T-helper 9 cell (primary cell): Measurements from ENCODE around the gene COPS7A.

Experiments used
- DNase-seq: peaks from one replicate; pipeline ENCODE4 v3.0.0-alpha.2; 2020

Gene COPS7A

DNA sequence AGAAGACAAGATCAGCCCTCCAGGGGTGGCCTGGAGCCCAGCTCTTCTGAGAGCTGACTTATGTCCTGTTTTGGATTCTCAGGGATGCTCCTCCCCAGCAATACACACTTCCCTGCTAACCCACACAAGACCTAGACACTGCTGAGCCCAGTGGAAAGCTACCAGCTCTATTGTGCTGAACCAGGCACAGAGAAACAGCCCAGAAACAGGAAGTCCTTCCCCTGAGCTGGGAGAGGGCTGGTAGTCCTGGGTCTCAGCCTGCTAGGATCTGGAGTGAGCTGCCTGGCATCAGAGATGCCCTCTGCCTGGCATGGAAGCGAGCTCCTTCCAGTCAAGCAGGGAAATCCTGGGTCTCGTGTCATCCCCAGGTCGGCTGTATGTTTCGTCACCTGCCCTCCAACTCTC, 47.2 kb downstream of the COPS7A start:
- DNase-seq, result no peak

DNA sequence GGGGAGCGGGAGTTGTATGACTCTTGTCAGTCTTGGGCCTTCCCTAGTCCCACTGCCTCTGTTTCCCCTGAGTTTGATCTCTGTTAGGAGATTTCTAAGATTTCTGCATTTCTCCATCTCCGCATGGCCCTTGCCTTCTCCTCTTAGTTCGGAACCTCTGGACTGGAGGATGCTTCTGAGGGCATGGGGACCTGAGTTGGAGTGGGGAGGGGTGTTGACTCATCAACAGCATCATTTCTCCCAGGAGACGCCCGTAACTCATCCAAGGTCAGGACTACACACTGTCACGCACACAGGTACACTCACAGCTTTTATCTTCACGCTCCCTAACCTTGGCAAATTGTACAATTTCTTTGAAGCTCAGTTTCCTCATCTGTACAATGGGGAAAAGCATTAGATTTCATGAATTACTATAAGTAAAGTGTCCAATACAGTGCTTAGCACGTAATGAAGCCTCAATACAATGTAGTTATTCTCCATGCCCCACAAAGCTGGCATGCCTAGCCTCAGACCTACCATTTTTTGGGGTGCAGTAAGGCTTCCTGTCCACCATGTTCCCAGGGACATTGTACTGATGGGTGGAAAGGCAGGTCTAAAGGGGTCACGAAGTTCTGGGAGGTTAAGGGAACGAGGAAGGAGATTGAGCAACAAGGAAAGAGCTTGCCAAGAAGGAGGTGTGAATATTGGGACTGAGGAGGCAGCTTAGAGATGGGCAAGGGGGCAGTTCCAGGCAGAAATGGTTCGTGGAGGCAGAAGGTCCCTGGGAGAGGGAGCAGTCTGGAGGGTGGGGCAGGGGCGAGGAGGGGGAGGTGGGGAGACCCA, 47.9 kb downstream of the COPS7A start:
- DNase-seq, result no peak

DNA sequence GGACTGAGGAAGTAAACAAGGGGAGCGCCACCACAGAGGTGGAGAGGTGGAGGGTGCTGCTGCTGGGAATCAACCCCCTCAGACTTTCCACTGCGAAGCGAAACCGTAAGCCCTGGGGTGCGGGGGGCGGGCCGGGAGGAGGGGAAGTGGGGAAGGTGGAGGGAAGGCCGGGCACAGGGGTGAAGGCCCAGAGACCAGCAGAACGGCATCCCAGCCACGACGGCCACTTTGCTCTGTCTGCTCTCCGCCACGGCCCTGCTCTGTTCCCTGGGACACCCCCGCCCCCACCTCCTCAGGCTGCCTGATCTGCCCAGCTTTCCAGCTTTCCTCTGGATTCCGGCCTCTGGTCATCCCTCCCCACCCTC, 48.5 kb downstream of the COPS7A start, which contains the start of gene LAG3:
LAG3 (plus strand) TSS at position 190 of the 365 bp plus-strand sequence. CDS start 333 bp downstream, outside the sequence.
- no peak for DNase-seq

GRCh38 chr12:6772726-6773589, 49.1 kb downstream of the COPS7A start:
- DNase-seq, result no peak

- no peak for DNase-seq
Observed at GRCh38 chr12:6773590-6774351, 49.9 kb downstream of the COPS7A start.

DNA sequence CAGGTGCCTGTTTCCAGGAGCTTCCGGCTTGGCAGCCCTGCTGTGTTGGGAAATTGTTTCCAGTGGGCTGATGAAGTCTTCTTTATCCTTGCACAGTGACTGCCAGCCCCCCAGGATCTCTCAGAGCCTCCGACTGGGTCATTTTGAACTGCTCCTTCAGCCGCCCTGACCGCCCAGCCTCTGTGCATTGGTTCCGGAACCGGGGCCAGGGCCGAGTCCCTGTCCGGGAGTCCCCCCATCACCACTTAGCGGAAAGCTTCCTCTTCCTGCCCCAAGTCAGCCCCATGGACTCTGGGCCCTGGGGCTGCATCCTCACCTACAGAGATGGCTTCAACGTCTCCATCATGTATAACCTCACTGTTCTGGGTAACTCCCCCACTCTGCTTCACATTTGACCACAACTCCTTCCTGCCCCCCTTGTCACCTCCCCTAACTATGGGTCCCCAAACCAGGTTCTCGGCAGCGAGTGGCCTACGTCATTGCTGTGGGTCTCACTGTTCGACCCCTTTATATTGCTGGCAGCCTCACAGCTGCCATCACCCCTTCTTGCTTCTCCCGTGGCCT, 50.7 kb downstream of the COPS7A start:
- DNase-seq, result no peak

- no peak for DNase-seq
Observed at GRCh38 chr12:6775185-6776174, 51.6 kb downstream of the COPS7A start.

- no peak for DNase-seq
Observed at GRCh38 chr12:6777386-6777785, 53.5 kb downstream of the COPS7A start.

GRCh38 chr12:6778217-6778573, 54.3 kb downstream of the COPS7A start:
- DNase-seq, result no peak

DNA sequence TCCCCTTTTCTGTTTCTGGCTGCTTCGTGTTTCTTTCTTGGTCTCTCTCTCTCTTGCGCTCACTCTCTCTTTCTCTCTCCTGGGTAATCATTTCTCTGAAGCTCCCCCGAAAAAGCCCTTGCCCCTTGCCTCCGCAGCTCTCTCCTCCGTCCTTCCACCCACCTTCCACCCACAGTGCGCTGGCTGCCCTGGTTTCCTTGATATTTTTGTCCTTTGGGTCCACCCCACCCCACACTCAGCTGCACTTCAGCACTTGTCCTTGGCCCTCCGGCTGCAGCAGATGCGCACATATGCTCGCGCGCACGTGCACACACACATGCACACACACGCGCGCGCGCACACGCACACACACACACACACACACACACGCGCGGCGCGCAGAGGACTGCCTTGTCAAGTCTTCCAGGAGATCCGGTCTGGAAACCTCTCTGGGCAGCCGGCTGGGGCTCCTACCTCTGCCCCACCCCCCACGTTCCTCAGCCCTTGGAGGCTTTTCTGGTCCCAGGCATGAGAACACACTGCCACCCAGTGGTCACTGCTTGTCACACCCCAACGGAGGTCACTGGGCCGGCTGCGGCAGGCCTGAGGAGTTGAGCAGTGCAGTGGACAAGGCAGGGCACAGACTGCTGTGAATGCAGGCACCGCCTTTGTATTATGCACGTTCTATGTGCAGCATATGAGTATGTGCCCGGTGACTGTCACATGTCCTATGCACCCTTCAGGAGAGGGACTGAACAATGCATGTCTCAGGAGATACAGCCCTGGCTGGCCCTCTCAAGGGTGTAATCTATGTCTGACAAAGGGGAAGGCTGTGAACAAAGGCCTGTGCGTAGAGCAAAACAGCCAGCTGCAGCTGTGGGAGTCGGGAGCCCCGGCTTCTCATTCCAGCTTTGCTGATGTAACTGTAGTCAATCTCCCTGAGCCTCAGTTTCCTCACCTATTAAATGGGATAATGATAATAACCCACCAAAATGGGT, 55.0 kb downstream of the COPS7A start:
- peak; percentile 88 for DNase-seq

DNA sequence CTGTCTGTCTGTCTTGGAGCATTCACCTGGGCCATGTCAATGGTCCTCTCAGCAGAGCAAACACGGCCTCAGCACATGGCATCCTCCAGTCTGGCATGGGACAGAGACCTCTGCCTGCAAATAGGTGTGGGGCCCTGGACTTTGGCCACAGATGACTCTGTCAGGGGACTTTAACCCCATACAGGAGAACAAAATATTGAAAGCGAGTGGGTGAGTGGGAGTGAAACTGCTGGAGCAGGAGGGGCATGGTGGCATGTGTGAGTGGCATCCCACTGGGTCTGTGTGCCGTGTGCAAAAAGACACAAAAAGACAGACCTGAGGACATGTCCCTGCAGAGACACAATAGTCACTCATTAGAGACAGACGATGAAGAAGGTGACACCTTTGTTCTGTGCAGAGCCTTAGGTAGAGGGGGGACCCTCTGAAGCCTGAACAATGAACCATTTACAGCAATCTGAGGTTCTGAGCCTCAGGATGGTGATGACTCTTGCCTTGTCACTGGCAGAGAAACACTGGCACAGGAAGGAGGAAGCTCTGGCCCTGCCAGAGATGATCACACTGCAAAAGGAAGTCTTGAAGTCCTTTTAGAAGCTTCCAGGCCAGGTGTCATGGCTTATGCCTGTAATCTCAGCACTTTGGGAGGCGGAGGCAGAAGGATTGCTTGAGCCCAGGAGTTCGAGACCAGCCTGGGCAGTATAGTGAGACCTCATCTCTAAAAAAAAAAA, 56.0 kb downstream of the COPS7A start:
- DNase-seq, result no peak

- DNase-seq, result no peak
Observed at GRCh38 chr12:6780573-6780972, 56.7 kb downstream of the COPS7A start.
